Measurements from ENCODE around the gene EPC1.
"Not testable (repeated sequence)": the region's sequence is repeated elsewhere in the genome, so short reads cannot be mapped to it uniquely, and the experiment has no call there.

- not testable (repeated sequence) for TF ChIP-seq CTCF (IDR thresholded peaks at IDR 0.05; ENCODE audit: low read length); EZH2 (IDR thresholded peaks at IDR 0.05; ENCODE audit: borderline replicate concordance, low read length)
Observed at GRCh38 chr10:32233375-32233774, 113.6 kb downstream of the EPC1 start.
